ENCODE results near the gene LTO1.

Gene LTO1

GRCh38 chr11:69707176-69707575, 32.0 kb upstream of the LTO1 start:
- Histone ChIP-seq H3K4me3 (ENCODE audit: low read depth, low read length) (no peak overlapping the region), H3K9me3 (ENCODE audit: severe bottlenecking) (no peaks in the 10 kb centered on the region), H3K36me3 (no peaks in the 10 kb centered on the region), H3K27ac (no peak overlapping the region), H3K27me3 (ENCODE audit: insufficient read depth, low read depth, severe bottlenecking) (no peaks in the 10 kb centered on the region)
- no peak for DNase-seq
- no peak for TF ChIP-seq CTCF (IDR thresholded peaks at IDR 0.05; ENCODE audit: low read depth, low read length)

- no peak for DNase-seq
- Histone ChIP-seq H3K4me3 (ENCODE audit: low read depth, low read length) (no peak overlapping the region), H3K27me3 (ENCODE audit: insufficient read depth, low read depth, severe bottlenecking) (no peaks in the 10 kb centered on the region), H3K27ac (no peak overlapping the region), H3K36me3 (no peaks in the 10 kb centered on the region), H3K9me3 (ENCODE audit: severe bottlenecking) (no peaks in the 10 kb centered on the region)
- TF ChIP-seq CTCF (IDR thresholded peaks at IDR 0.05; ENCODE audit: low read depth, low read length): no peak
These were observed 31.0 kb upstream of the LTO1 start for GRCh38 chr11:69705901-69706787.

GRCh38 chr11:69705351-69705811, 30.2 kb upstream of the LTO1 start:
- H3K27ac ChIP-seq: no peak overlapping the region
- no peaks in the 10 kb centered on the region for H3K9me3 ChIP-seq (ENCODE audit: severe bottlenecking)
- no peak overlapping the region for H3K4me3 ChIP-seq (ENCODE audit: low read depth, low read length)
- H3K36me3 ChIP-seq: no peaks in the 10 kb centered on the region
- DNase-seq: no peak
- TF ChIP-seq CTCF (IDR thresholded peaks at IDR 0.05; ENCODE audit: low read depth, low read length): no peak
- no peaks in the 10 kb centered on the region for H3K27me3 ChIP-seq (ENCODE audit: insufficient read depth, low read depth, severe bottlenecking)

- no peak overlapping the region for H3K27ac ChIP-seq
These were observed 29.5 kb upstream of the LTO1 start for GRCh38 chr11:69704508-69705253.

More at GRCh38 chr11:69704508-69705253, 29.5 kb upstream of the LTO1 start:
- Histone ChIP-seq H3K9me3 (ENCODE audit: severe bottlenecking) (no peaks in the 10 kb centered on the region), H3K36me3 (no peaks in the 10 kb centered on the region), H3K27me3 (ENCODE audit: insufficient read depth, low read depth, severe bottlenecking) (no peaks in the 10 kb centered on the region), H3K4me3 (ENCODE audit: low read depth, low read length) (peak overlapping the region; percentile 56)
- peak; percentile 66 for TF ChIP-seq CTCF (IDR thresholded peaks at IDR 0.05; ENCODE audit: low read depth, low read length)
- DNase-seq: peak; percentile 66

All from WERI-Rb-1 (cell line).